HepG2 (cell line): ENCODE results near the gene CHRNB1. TPM values are rescaled to one million over a fixed set of nuclear protein-coding genes. Genes with fewer than 3 reads are reported as not detected.
A peak's percentile ranks its signal among the peaks of the same experiment; 100 is the strongest.

Experiments used
- E2F2 ChIP-seq: sonication (generic); formaldehyde crosslinking; IDR thresholded peaks from 2 replicates; pipeline ENCODE4 v1.4.0; 2020; ENCODE audit warnings: missing genetic modification reagents, borderline replicate concordance
- MYNN ChIP-seq: sonication (generic); formaldehyde crosslinking; IDR thresholded peaks from 2 replicates; pipeline ENCODE4 v1.4.0; 2020; ENCODE audit warnings: mild to moderate bottlenecking, low read depth, missing genetic modification reagents
- NFAT5 ChIP-seq: sonication (generic); formaldehyde crosslinking; IDR thresholded peaks from 2 replicates; pipeline ENCODE4 v1.4.0; 2020; ENCODE audit warnings: missing genetic modification reagents
- NR2C2 ChIP-seq: sonication (generic); formaldehyde crosslinking; IDR thresholded peaks from 2 replicates; pipeline ENCODE4 v1.4.0; 2020; ENCODE audit warnings: missing genetic modification reagents, mild to moderate bottlenecking, moderate library complexity, borderline replicate concordance
- TFDP1 ChIP-seq: IDR thresholded peaks from 2 replicates; pipeline ENCODE4 v1.6.1; 2016; ENCODE audit warnings: missing compliant biosample characterization, missing genetic modification reagents, borderline replicate concordance
- ZFX ChIP-seq: sonication (generic); formaldehyde crosslinking; IDR thresholded peaks from 2 replicates; pipeline ENCODE4 v1.4.0; 2020; ENCODE audit warnings: mild to moderate bottlenecking, low read depth, missing genetic modification reagents, moderate library complexity
- ZFYVE20 ChIP-seq: sonication (generic); formaldehyde crosslinking; IDR thresholded peaks from 2 replicates; pipeline ENCODE4 v1.8.0; 2023; ENCODE audit warnings: low read depth, mild to moderate bottlenecking, moderate library complexity, missing genetic modification reagents, borderline replicate concordance
- ZNF512 ChIP-seq: sonication (generic); formaldehyde crosslinking; IDR thresholded peaks from 2 replicates; pipeline ENCODE4 v1.4.0; 2020; ENCODE audit warnings: mild to moderate bottlenecking, missing genetic modification reagents
- polyA plus RNA-seq, 8 experiments: library from polyadenylated mRNA; depleted of rRNA in 3 of 8; stranded (reverse) in 7 of 8; unstranded in 1 of 8; fragments of >200 nt; fragmentation: Illumina TruSeq in 4 of 8; extraction: Trizol in 4 of 8; gene quantifications; 2 replicates each; pipeline versions ENCODE4 v1.2.1 to v1.2.3, GENCODE V29; 2011 to 2016; ENCODE audit warnings: low read depth in 4 of 8, missing spikeins in 1 of 8, mixed read lengths in 1 of 8; ENCODE audit not compliant: insufficient read depth in 1 of 8
- total RNA-seq, 5 experiments: library from RNA; depleted of rRNA; stranded (reverse); fragments of >200 nt; fragmentation: Illumina TruSeq; extraction: Trizol; gene quantifications; 2 replicates each; pipeline ENCODE4 v1.2.3, GENCODE V29; 2016; ENCODE audit warnings: low read depth in 1 of 5

Gene CHRNB1
- total and polyA plus RNA-seq, 2 of the 13 experiments (the other 11 are each of a cell fraction or from before 2014, with no cell fraction given) = 5.4 to 33.7 TPM

GRCh38 chr17:7475764-7476422, 31.0 kb downstream of the CHRNB1 start (continued):
- TF ChIP-seq MYNN (CRISPR knock-in tag) = no peak
- no peak for TF ChIP-seq TFDP1 (CRISPR knock-in tag)
- TF ChIP-seq NR2C2 (CRISPR knock-in tag) = no peak
- TF ChIP-seq ZFX (CRISPR knock-in tag) = peak; percentile 31; the same call in 1 of the 2 replicates
- TF ChIP-seq ZNF512 = no peak
- no peak for TF ChIP-seq E2F2 (CRISPR knock-in tag)
- TF ChIP-seq NFAT5 (CRISPR knock-in tag) = no peak
- TF ChIP-seq ZFYVE20 = no peak
